Stimulated activated CD8-positive, alpha-beta memory T cell treated with anti-CD3 and anti-CD28 coated beads, Interleukin-4, amount 100 ng/mL, for 24 hours (primary cell): ENCODE results near the gene NDEL1.

Experiments
- DNase-seq: peaks from one replicate; pipeline ENCODE4 v3.0.0-alpha.2; 2020; ENCODE audit warnings: low read depth

NDEL1 gene

GRCh38 chr17:8455665-8456209, 20.1 kb downstream of the NDEL1 start:
- DNase-seq: no peak

GRCh38 chr17:8458128-8458527, 22.4 kb downstream of the NDEL1 start:
- DNase-seq: no peak

- no peak for DNase-seq
Measured at GRCh38 chr17:8459107-8459506, 23.4 kb downstream of the NDEL1 start.

- DNase-seq: no peak
Measured at GRCh38 chr17:8459831-8460230, 24.1 kb downstream of the NDEL1 start.

GRCh38 chr17:8462564-8462963, 26.9 kb downstream of the NDEL1 start:
- no peak for DNase-seq

GRCh38 chr17:8463099-8463498, 27.4 kb downstream of the NDEL1 start:
- no peak for DNase-seq

GRCh38 chr17:8464941-8465340, 29.3 kb downstream of the NDEL1 start:
- no peak for DNase-seq

- DNase-seq: no peak
Measured at GRCh38 chr17:8465356-8465755, 29.7 kb downstream of the NDEL1 start.

GRCh38 chr17:8465759-8466158, 30.1 kb downstream of the NDEL1 start:
- no peak for DNase-seq

- DNase-seq: no peak
Measured at GRCh38 chr17:8466456-8466855, 30.8 kb downstream of the NDEL1 start.

- no peak for DNase-seq
Measured at GRCh38 chr17:8466873-8467272, 31.2 kb downstream of the NDEL1 start.

GRCh38 chr17:8467527-8467926, 31.8 kb downstream of the NDEL1 start:
- no peak for DNase-seq

GRCh38 chr17:8468127-8468526, 32.4 kb downstream of the NDEL1 start:
- DNase-seq: no peak

- no peak for DNase-seq
Measured at GRCh38 chr17:8468980-8469379, 33.3 kb downstream of the NDEL1 start.

GRCh38 chr17:8469964-8470363, 34.3 kb downstream of the NDEL1 start:
- no peak for DNase-seq

- DNase-seq: no peak
Measured at GRCh38 chr17:8470447-8471047, 34.9 kb downstream of the NDEL1 start.

- no peak for DNase-seq
Measured at GRCh38 chr17:8472663-8473062, 37.0 kb downstream of the NDEL1 start.

- DNase-seq: no peak
Measured at GRCh38 chr17:8473451-8474192, 37.9 kb downstream of the NDEL1 start.

GRCh38 chr17:8474826-8475225, 39.1 kb downstream of the NDEL1 start:
- DNase-seq: no peak

- no peak for DNase-seq
Measured at GRCh38 chr17:8475227-8475626, 39.5 kb downstream of the NDEL1 start.

- DNase-seq: no peak
Measured at GRCh38 chr17:8475781-8476180, 40.1 kb downstream of the NDEL1 start.

- no peak for DNase-seq
Measured at GRCh38 chr17:8476741-8477140, 41.1 kb downstream of the NDEL1 start.

- DNase-seq: no peak
Measured at GRCh38 chr17:8477171-8477570, 41.5 kb downstream of the NDEL1 start.
